Keratinocyte (primary cell): ENCODE measurements around the gene LCN2. TPM values are rescaled to one million over a fixed set of nuclear protein-coding genes. Genes with fewer than 3 reads are reported as not detected.
A peak's percentile ranks its signal among the peaks of the same experiment; 100 is the strongest.

ENCODE experiments used
- DNase-seq: peaks from one replicate; pipeline ENCODE4 v3.0.0-alpha.2; 2011; ENCODE audit warnings: low read depth, missing footprints, low spot score
- FAIRE-seq: peaks from 2 replicates; lab custom pipeline; 2011; peaks lifted over from hg19 to GRCh38; lab: Jason Lieb, UNC
- H2AFZ ChIP-seq: 2 replicates; pipeline ENCODE4 v1.6.0; 2012; ENCODE audit warnings: low read length, control low read depth, inconsistent platforms; ENCODE audit not compliant: control insufficient read depth
- H3K27ac ChIP-seq: 2 replicates; pipeline ENCODE4 v1.5.1; 2011; ENCODE audit warnings: low read length; ENCODE audit not compliant: control insufficient read depth, insufficient read depth
- H3K27me3 ChIP-seq: 3 replicates; pipeline ENCODE4 v1.6.0; 2011; ENCODE audit warnings: low read length; ENCODE audit not compliant: control insufficient read depth, insufficient read depth; ENCODE audit errors: extremely low read depth
- H3K36me3 ChIP-seq, 2 experiments: 2 replicates in 1 of 2; 3 replicates in 1 of 2; pipeline ENCODE4 v1.5.1; 2011; ENCODE audit warnings: low read length in 2 of 2, mild to moderate bottlenecking in 1 of 2; ENCODE audit not compliant: control insufficient read depth in 2 of 2, insufficient read depth in 2 of 2; ENCODE audit errors: extremely low read depth in 1 of 2
- H3K4me1 ChIP-seq: 3 replicates; pipeline ENCODE4 v1.5.1; 2011; ENCODE audit warnings: low read length; ENCODE audit not compliant: control insufficient read depth, insufficient read depth; ENCODE audit errors: extremely low read depth
- H3K4me2 ChIP-seq: 3 replicates; pipeline ENCODE4 v1.6.0; 2011; ENCODE audit warnings: low read depth, low read length; ENCODE audit not compliant: control insufficient read depth, insufficient read depth; ENCODE audit errors: extremely low read depth
- H3K4me3 ChIP-seq, 3 experiments: fragments of 200-600 bp in 1 of 3; sonication (generic) in 1 of 3; 2 replicates in 2 of 3; 3 replicates in 1 of 3; pipeline ENCODE4 v1.5.1; 2011 to 2016; ENCODE audit warnings: low read length in 3 of 3, mild to moderate bottlenecking in 3 of 3, control low read depth in 2 of 3, inconsistent platforms in 1 of 3, low read depth in 1 of 3, mixed read lengths in 1 of 3, mixed run types in 1 of 3, moderate library complexity in 1 of 3; ENCODE audit not compliant: control insufficient read depth in 2 of 3, insufficient read depth in 2 of 3; ENCODE audit errors: extremely low read depth in 1 of 3
- H3K79me2 ChIP-seq: 2 replicates; pipeline ENCODE4 v1.6.0; 2012; ENCODE audit warnings: low read length; ENCODE audit not compliant: control insufficient read depth, insufficient read depth
- H3K9ac ChIP-seq: 3 replicates; pipeline ENCODE4 v1.6.0; 2011; ENCODE audit warnings: low read length; ENCODE audit not compliant: control insufficient read depth, insufficient read depth; ENCODE audit errors: extremely low read depth
- H3K9me1 ChIP-seq: 3 replicates; pipeline ENCODE4 v1.6.0; 2011; ENCODE audit warnings: low read length; ENCODE audit not compliant: control insufficient read depth, insufficient read depth; ENCODE audit errors: extremely low read depth
- H3K9me3 ChIP-seq: 2 replicates; pipeline ENCODE4 v1.5.1; 2012; ENCODE audit warnings: low read depth, low read length; ENCODE audit not compliant: control insufficient read depth
- H4K20me1 ChIP-seq: 3 replicates; pipeline ENCODE4 v1.6.0; 2011; ENCODE audit warnings: low read length; ENCODE audit not compliant: control insufficient read depth, insufficient read depth; ENCODE audit errors: extremely low read depth
- EZH2 ChIP-seq: IDR thresholded peaks from one replicate; pipeline ENCODE4 v1.6.1; 2012; ENCODE audit warnings: inconsistent platforms, mild to moderate bottlenecking, low read length, moderate library complexity
- dilution Hi-C: fragments of 300-500 bp; cut with MboI; formaldehyde crosslinking; loops from one replicate; pipeline ENCODE4 v1.7.0; 2020; ENCODE audit warnings: low sequenced_read_pairs; ENCODE audit not compliant: extremely low pct_ligation_motif_present
- polyA plus RNA-seq, 5 experiments: library from polyadenylated mRNA; depleted of rRNA in 3 of 5; stranded (reverse) in 3 of 5; stranded (forward) in 1 of 5; unstranded in 1 of 5; fragments of >200 nt; gene quantifications; 1 replicate in 1 of 5; 2 replicates in 3 of 5; 3 replicates in 1 of 5; pipeline versions ENCODE4 v1.2.1 to v1.2.3, GENCODE V29; 2011 to 2012; ENCODE audit warnings: missing spikeins in 2 of 5, low read depth in 1 of 5, low replicate concordance in 1 of 5
- TF ChIP-seq, protein P1 (sequence below), 3 experiments: IDR thresholded peaks in 1 of 3; conservative IDR thresholded peaks in 1 of 3; optimal IDR thresholded peaks in 1 of 3; 2 replicates in 2 of 3; 3 replicates in 1 of 3; pipeline versions ENCODE3 to v1.5.1; 2011; ENCODE audit warnings: low read length in 3 of 3, mild to moderate bottlenecking in 3 of 3, moderate library complexity in 2 of 3, control low read depth in 1 of 3, inconsistent platforms in 1 of 3; ENCODE audit not compliant: insufficient read depth in 2 of 3; ENCODE audit errors: extremely low read depth in 1 of 3

Gene LCN2
- polyA plus RNA-seq, 1 donor (not counting 4 experiments of a cell fraction or from before 2014, with no cell fraction given): 28.9 TPM

GRCh38 chr9:128124873-128125579, 24.2 kb upstream of the LCN2 start:
- H2AFZ ChIP-seq: no peak overlapping the region
- FAIRE-seq: peak; percentile 65
- TF ChIP-seq, protein P1, sequence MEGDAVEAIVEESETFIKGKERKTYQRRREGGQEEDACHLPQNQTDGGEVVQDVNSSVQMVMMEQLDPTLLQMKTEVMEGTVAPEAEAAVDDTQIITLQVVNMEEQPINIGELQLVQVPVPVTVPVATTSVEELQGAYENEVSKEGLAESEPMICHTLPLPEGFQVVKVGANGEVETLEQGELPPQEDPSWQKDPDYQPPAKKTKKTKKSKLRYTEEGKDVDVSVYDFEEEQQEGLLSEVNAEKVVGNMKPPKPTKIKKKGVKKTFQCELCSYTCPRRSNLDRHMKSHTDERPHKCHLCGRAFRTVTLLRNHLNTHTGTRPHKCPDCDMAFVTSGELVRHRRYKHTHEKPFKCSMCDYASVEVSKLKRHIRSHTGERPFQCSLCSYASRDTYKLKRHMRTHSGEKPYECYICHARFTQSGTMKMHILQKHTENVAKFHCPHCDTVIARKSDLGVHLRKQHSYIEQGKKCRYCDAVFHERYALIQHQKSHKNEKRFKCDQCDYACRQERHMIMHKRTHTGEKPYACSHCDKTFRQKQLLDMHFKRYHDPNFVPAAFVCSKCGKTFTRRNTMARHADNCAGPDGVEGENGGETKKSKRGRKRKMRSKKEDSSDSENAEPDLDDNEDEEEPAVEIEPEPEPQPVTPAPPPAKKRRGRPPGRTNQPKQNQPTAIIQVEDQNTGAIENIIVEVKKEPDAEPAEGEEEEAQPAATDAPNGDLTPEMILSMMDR (optimal IDR thresholded peaks at IDR 0.05 in 1 of 3, IDR thresholded peaks at IDR 0.05 in 1 of 3, conservative IDR thresholded peaks at IDR 0.05 in 1 of 3; ENCODE audit: extremely low read depth in 1 of 3, insufficient read depth in 2 of 3, low read length in 3 of 3): peak; percentile 85 to 88 (median 88)
- TF ChIP-seq EZH2: no peak

DNA sequence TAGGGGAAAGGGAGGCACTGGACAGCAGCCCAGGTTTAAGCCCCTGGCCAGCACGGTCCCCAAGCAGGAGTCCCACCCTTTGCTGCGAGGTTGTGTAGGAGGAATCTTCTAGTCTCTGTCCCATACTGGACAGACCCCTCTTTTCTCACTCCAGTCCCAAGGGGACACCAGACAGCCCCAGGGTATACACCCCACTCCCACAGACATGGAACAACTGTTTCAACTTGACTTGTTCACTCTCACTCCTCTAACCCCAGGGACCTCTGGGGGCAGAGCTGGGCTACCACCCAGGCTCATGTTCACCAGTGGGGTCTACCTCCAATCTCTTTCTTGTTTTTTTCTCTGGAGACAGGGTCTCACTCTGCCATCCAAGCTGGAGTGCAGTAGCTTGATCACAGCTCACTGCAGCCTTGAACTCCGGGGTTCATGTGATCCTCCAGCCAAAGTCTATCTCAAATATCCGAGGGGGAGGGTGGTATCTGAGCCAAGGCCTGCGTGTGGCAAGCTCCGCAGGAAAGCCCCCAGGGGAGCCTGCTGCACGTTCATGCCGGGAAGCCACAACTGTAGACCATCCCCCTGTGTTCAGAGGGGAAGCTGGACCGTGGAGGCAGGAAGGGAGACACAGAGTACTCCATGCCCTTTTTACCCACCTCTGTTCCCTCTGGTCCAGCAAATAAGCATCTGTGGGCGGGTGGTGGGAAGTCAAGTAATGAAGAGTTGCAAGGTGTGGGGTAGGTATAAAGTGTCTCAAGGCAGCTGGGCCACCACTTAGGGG, 23.5 kb upstream of the LCN2 start:
- Histone ChIP-seq H3K9me3 (no peaks in the 10 kb centered on the region), H4K20me1 (peaks cover 3% of the 10 kb centered on the region), H3K27me3 (no peaks in the 10 kb centered on the region), H3K27ac (no peak overlapping the region), H3K36me3 (peaks cover 20 to 26% of the 10 kb centered on the region in 2 experiments), H3K79me2 (peaks cover 26% of the 10 kb centered on the region), H3K4me2 (peak overlapping the region; percentile 62), H3K9ac (no peak overlapping the region), H2AFZ (no peak overlapping the region), H3K4me1 (peaks cover 11% of the 10 kb centered on the region), H3K9me1 (no peaks in the 10 kb centered on the region), H3K4me3 (peak overlapping the region in 1 of 3 experiments; percentile 12)
- dilution Hi-C loops: no loop called here
- TF ChIP-seq, protein P1 (optimal IDR thresholded peaks at IDR 0.05 in 1 of 3, IDR thresholded peaks at IDR 0.05 in 1 of 3, conservative IDR thresholded peaks at IDR 0.05 in 1 of 3; ENCODE audit: extremely low read depth in 1 of 3, insufficient read depth in 2 of 3, low read length in 3 of 3): no peak
- no peak for TF ChIP-seq EZH2
- DNase-seq (no peak), FAIRE-seq (no peak)

More at GRCh38 chr9:128124873-128125579, 24.2 kb upstream of the LCN2 start:
- Histone ChIP-seq H3K9ac (no peak overlapping the region), H3K4me2 (no peak overlapping the region), H3K79me2 (peaks cover 26% of the 10 kb centered on the region), H3K9me1 (no peaks in the 10 kb centered on the region), H3K27ac (no peak overlapping the region), H3K9me3 (no peaks in the 10 kb centered on the region), H4K20me1 (peaks cover 3% of the 10 kb centered on the region), H3K4me3 (no peak overlapping the region), H3K27me3 (no peaks in the 10 kb centered on the region), H3K36me3 (peaks cover 20 to 31% of the 10 kb centered on the region in 2 experiments), H3K4me1 (peaks cover 11% of the 10 kb centered on the region)
- DNase-seq: no peak
- dilution Hi-C loops: no loop called here
